HT-29 (cell line): Measurements from ENCODE around the gene LAPTM5. TPM values are rescaled to one million over a fixed set of nuclear protein-coding genes. Genes with fewer than 3 reads are reported as not detected.

ENCODE experiments used
- DNase-seq: peaks from one replicate; pipeline ENCODE4 v3.0.0-alpha.2; 2015; ENCODE audit warnings: low spot score
- total RNA-seq: library from RNA; depleted of rRNA; stranded (reverse); fragments of >200 nt; shearing (Covaris generic); gene quantifications from 2 replicates; pipeline ENCODE4 v1.2.3, GENCODE V29; 2014

Gene LAPTM5
- total RNA-seq, 1 experiment from 2014 or later, result 0.08 TPM

DNA sequence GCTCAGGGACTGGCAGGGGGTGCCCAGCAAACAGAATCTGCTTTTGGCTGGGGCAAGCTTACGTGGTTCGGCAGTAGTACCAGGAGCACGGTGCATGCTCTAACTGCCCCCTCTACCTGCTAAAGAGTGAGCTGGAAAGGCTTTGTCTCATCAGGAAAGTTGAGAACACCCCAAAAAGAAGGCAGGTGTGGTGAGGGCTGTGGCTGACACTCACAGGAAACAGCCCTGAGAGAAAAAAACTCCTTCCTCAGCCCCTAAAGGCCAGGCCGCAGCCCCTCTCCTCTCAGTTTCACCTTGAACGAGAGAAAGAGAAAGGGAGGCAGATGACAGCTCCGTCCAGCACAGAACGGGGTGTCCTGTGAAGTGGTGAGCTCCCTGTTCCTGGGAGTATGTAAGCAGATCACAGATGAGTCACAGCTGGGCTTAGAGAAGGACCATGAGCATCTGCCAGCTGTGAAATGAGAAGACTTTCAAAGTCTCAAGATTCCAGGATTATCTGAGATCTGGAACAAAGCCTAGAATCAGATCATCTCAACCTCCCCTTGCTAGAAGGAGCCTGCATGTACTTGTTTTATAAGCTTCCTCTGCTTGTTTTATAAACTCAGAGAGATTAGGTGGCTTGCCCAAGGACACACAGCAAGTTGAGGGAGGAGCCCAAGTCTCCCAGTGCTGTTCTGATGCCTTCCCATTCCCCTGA, 13.4 kb downstream of the LAPTM5 start:
- DNase-seq, result no peak

DNA sequence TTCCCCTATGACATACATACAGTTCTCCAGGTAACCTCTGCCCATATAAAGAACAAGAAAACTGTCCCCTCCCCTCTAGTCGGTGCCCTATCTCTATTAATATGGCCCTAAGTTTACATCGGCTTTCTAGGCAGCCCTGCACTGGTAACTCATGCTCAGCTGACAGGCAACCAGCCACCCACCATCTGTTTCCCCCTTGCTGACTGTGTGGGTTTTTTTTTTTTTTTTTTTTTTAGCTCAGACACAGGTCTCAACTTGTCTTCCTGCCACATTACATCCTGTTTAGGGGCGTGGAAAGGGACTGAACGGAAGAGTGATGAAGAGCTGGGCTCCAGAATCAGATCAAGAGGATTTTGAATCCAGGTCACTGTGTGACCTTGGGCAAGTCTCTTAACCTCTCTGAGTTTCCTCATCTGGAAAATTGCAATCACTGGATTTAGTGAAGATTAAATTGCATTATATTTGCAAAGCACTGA, 14.0 kb downstream of the LAPTM5 start:
- no peak for DNase-seq

DNA sequence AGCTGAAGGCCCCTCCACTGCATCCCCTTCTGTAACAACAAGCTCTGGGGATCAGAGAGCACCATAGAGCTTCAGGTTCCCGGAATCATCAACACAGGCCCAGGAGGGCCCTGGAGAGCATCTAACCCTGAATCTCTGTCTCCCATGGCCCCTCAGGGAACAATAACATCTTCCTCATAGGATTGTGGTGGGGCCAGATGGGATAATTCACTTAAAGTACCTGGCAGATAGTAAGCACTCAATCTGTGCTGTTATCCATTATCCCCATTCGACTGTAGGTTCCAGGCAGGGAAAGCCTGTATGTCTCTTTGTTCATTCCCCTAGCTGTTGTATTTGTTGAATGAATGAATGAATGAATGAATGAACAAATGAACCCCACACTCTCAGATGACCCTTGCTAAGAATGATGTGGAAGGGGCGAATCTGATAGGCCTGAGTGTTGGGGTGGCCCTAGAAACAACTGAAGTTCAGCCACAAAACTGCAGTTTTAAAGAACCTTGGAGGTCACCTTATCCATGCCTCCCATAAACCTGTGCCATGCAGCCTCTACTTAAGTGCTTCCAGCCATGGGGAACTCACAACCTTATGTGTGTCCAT, 14.5 kb downstream of the LAPTM5 start:
- no peak for DNase-seq

DNA sequence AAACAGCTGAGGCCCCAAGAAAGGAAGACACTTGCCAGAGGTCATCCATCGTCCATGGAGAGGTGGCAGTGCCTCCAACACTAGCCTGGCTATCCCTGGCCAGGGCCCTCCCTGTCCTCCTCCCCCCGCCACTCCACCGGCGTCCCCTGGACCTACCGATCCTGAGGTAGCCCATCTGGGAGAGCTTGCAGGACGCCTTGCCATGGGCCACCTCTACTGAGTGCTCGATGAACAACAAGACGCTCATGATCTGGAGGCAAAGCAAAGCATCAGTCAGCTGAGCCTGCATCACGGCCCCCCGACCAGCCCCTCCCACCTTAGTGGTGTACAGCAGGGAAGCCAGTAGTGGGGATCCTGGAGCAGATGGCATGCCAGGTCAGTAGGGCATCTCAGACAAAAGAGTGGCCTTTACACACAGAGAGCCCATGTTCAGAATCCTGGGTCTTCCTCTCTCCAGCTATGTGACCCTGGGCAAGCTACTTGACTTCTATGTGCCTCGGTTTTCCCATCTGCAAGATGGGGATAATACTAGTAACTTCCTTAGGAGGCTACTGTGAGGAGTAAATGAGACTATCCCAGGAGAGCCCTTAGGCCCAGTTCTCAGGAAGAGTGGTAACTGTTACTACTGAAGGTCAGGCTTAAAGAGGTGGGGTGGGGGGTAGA, 15.1 kb downstream of the LAPTM5 start:
- DNase-seq, result no peak

DNA sequence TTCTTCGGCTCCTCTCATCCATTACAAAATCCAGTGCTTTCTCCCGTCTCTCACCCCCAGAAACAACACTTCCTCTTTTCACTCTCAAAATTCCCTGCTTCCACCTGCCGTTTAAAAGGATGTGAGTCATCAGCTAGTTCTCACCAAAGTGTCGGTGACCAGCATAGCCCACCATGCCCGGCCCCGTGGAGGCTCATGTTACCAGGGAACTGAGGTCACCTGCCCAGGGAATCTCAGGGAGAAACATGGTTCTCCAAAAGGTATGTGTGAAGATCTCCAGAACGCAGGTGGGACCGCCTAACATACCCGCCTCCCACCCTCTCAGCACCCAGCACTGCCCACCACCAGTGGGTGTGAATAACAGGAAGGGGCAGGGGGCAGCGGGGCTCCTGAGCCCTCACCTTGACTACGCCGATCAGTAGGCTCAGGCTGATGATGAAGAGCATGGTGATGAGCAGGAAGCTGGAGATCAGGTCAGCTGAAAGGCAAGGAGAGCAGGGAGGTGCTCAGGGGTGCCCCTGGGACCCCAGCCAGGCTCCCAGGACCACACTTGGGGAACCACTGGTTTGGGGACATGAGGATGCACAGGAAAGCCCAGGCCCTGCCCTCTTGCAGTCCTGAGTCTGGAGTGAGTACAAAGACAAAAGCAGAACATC, 16.2 kb downstream of the LAPTM5 start:
- no peak for DNase-seq

DNA sequence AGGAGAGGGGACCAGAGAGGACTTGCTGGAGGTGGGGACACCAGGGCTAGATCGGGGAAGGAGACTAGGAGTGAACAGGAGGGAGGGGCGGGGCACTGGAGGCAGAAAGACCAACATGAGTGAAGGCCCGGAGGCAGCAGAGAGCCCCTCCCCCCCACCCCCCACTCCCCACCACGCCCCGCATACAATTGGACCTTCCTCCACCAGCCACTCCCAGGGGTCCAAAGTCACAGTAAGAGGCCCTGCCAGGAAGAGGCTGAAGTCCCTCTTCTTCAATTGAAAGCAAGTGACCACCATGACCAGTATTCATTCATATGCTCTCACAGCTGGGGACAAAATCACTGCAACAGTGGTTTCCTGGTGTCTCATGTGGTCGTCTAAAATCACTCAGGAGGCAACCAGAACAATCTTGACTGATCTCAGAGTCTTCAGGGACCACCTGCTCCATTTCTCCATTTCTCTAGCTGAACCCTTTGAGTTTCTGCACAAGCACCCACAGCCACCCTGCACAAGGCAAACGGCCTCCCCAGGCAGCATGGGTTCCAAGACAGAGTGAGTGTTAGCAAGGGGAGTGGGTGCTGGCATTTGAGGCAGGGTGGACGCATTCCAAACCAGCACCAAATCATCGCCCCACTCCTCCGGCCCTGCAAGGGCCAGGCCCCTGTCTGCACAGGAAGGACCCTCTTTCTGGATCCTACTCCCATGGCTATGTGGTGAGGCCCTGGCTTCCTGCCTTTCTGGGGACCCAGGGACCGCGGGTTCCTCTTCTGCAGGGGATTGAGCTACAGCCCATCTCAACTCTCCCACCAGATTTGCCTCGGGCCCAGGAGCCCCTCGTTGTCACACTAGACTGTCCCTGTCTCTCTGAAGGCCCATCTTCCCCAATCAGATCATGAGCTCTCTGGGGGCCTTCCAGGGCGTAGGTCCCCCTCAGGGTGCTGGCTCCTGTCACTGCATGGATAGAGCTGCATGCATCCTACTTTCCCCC, 17.0 kb downstream of the LAPTM5 start:
- DNase-seq, result no peak

DNA sequence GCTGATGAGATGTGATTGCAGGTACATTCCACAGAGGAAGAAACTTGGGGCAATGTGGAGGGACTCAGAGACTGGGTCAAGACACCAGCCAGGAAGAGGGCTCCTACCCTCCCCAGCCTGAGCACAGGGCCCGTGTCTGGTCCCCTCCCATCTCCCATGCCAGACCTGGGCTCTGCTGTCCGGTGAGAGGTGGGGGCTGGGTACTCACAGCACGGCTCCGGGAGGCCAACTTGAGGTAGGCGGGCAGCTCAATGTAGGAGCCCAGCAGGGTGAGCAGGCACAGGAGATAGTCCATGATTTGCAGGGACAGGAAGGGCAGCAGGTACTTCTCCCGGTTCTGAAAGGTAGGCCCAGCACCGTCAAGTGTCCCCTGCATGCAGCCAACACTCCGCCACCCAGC, 18.0 kb downstream of the LAPTM5 start:
- DNase-seq, result no peak

DNA sequence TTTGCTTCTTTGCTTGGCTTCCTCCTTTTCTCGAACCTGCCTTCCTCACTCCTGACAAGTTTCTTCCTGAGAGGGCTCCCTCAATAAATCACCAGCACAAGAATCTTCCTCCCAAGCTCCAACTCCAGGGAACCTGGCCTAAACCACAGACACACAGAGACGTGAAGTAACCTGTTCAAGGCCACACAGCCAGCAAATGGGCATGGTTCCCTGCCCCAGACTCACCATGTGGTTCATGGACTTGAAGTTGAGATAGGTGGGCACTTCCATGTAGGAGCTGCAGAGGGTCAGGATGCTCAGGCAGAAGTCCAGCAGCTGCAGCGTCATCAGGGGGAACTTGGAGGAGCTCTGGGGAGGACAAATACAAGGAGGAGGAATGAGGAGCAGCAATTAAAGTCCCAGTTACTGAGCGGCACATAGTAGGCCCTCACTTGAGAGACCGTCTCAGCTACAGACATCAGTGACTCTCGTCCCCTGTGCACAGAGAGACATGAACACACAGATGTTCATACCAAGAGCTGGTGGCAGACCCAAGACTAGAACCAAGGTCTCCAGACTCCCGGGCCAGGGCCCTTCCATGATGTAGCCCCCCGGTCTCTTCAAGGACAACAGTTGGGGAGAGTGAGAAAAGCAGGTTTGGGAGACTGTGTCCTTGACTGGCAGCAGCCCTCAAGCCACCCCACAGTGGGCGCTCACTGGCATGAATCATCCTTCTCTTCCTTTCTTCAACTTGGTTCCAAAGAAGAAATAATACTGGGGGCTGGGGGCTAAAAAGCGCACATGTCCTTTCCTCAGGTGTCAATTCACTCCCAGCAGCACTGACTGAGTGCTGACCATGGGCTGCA, 18.6 kb downstream of the LAPTM5 start:
- no peak for DNase-seq

DNA sequence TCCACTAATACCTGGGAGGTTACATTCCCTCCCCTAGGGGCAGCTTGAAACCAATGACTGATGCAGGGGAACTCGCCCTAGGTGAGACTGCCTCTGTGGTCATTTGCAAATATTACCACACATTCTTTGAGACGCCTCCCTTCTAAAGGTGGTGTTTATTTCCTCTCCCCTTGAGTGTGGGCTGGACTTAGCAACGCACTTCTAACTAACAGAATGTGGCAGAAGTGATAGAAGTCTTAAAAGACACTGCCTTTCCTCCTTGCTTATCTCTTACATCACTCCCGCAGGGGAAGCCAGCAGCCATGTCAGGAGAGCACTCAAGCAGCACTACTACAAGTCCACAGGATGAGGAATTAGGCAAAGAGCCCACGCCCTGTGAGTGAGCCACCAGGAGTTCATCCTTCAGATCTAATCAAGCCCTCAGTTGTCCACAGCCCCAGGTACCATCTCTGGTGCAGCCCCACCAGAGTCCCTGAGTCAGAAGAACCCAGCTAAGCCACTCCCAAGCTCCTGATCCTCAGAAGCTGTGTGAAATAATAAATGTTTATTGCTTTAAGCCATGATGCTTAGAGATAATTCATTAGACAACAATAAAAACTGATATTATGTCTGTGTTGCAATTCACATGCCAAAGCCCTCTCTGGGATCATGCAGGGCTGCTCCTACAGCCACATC, 19.4 kb downstream of the LAPTM5 start:
- DNase-seq, result no peak

DNA sequence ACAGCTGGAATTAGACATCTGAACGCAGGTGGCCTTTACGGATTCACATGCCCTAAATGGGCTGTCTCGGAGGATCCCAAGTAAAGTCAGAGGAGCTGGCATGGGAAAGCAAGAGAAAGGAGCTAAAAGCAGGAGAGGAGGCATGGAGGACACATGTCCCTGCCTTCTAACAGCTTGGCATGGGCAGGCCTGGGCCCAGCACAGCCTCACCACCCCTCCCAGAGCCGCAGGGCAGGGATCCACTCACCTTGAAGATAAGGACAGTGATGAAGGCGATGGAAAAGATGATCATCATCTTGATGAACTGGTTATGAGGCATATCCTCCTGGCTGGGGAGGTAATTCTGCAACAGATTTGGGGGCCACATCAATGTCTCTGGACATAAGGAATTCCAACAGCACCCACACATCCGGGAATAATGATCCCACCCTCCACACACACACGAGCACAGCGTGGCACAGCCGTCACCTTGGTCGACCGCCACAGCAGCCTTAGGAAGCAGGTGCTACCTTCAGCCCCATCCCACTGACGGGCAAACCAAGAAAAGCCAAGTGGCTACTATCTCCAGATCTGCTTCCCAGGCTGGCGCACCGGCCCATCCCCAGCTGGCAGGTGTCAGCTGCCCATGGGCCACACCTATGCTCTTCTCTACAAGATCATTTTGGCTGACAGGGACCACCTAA, 20.1 kb downstream of the LAPTM5 start:
- DNase-seq, result no peak

DNA sequence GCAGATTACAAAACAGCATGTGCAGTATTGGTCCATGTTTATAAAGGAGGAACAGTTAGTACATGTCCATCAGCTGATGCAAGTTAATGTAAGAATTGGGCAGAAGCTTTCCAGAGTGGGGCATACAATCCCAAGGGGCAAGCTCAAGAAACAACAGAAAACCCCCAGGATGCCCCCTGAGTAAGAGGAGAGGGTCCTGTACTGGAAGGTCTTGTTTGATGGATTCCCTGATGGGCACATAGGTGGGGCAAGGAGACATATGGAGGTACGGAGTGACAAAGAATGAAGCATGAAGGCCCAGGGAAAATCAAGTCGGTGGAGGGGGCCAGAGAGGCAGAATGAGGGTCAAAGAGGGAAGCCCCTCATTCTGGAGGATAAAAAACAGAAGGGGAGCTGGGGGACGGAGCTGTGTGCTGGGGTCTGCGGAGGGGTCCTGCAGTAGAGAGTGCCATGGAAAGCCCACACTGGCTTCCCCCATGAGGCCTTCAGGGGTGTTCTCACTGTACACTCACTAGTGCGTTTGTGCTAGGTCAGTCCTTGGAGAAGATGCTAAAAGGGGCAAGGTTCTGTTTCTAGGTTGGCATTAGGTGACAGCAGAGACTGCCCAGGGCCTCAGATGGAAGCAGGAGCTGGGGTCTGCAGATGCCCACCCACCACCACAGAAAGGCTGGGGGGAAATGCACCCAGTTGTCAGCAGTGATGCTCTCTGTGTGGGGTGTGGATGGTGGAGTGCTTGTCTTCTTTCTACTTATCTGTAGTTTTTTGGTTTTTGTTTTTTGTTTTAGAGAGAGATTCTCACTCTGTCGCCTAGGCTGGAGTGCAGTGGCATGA, 21.7 kb downstream of the LAPTM5 start:
- DNase-seq, result no peak

DNA sequence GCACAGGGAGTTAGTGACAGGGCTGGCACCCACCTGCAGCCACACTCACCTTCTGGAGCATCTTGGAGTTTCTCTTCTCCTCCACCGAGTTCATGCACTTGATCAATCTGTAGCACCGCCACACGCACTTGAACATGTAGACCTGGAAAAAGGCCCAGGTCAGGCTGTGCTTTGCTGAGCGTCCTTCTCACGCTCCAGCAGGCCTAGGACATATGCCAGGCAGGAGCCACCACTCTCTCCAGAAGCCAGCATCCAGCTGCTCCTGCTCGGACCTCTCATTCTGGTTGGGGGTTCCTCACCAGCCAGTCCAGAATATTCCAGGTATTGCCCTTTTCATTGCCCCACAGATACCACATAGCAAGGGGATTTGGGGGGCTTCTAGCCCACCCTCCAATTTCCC, 22.4 kb downstream of the LAPTM5 start:
- no peak for DNase-seq

DNA sequence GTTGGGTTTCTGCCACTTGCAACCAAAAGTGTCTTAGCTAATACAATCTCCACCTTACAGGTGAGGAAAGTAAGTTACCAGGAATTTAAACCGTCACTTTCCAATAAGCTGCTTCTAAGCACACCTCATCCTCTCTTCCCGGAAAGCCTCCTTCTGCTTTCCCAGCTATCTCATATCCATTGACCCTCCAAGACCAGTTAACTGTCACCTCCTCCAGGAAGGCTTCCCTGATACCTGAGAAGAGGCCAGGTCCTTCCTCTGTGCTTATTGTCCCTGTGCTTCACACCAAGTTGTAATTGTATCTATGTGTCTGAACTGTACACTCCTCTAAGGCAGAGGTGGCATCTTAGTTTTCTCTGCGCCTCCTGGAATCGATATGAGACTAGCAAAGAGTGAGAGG, 23.0 kb downstream of the LAPTM5 start:
- DNase-seq, result no peak

DNA sequence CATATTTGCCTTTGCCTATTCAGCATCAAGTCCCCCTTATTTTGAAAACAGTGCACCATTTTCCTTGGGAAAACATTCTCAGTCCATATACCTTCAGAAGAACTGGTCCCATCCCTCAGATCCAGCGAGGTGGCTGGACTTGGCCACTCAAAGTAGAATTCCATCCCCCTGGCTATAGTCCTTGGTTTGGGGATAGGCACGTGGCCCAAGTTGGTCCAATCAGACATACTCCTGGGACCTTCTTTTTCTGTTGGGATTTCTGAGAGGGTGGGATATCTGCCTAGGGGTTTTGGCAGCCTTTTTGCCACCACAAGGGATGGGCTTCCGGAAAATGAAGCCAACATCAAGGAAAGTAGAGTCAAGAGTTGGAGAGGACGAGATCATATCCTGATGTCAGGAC, 23.5 kb downstream of the LAPTM5 start:
- no peak for DNase-seq

DNA sequence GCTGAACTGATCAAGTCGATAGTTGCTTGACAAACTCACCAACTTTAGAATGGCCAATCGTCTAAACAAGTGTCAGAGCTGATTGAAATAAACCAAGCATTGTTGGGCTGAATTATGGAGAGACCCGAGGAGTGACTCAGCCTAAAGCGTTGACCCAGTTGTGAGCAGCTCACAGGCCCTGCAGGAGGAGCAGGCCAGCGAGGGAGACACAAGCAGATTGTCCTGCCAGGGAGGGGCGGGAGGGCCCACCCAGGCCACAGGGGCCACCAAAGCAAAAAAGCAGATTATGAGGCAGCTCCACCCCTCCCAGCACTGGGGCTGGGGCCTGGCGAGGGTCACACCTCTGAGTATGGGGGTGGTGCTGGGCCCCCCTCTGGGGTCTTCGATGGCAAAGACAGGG, 24.1 kb downstream of the LAPTM5 start:
- no peak for DNase-seq

DNA sequence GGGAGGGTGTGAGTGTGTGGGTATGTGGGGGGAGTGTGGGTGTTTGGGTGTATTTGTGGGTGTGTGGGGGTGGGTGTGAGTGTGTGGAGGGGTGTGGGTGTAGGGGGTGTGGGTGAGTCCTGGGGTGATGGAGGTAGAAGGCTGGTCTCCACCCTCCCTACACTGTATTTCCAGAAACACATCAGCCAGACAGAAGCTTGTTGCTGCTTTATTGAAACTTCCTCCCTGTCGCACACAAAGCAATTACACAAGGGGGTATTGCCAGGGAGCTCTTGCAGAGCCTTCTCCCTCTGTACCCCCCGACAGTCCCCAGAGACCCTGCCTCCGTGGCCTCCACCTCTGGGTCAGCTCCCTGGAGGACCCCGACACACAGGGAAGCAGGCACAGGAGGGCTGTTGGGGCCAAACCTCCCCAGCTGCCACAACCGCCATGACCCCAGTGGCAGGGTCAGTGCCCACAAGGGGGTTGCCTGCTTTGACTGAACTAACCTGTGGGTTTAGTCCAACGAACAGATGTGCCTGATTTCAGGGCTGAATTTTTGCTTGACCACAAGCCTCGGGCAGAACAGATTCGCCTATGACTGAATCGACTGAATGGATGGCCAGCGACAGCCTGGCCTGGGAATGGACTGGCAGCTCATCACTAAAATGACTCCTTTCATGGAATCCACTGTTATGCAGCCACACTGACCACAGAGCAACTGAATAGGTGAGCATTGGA, 25.1 kb downstream of the LAPTM5 start:
- no peak for DNase-seq

DNA sequence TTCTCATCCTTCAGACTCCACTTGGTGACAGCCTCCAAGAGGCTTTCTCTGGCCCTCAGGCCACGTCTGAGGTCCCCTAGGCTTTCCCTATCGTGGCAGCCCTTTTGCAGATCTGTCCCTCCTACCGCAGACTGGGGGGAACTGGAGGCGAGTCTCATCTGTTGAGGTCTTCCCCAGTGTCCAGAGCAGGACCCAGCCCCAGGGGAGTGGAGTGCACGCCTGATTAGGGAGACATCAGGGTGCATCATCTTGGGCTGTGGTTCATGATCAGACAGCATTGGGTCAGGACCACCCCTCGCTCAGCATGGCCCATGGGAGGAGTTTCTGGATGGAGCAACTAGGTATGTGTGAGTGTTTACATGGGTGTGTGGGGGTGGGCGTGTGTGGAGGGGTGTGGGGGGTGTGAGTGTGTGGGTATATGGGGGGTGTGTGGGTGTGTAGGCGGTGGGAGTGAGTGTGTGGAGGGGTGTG, 25.7 kb downstream of the LAPTM5 start:
- DNase-seq, result no peak
